ENCODE measurements around the gene ZNF446.

Gene ZNF446

GRCh38 chr19:58453743-58454142 is 22.4 kb upstream of the ZNF446 start:
- no peak for TF ChIP-seq POLR2AphosphoS5 (IDR thresholded peaks at IDR 0.05; ENCODE audit: low read depth, low read length)
- no peak for TF ChIP-seq TAF1 (IDR thresholded peaks at IDR 0.05; ENCODE audit: borderline replicate concordance, insufficient read depth, low read length)
- no peak for TF ChIP-seq FOXP2 (optimal IDR thresholded peaks at IDR 0.05; ENCODE audit: borderline replicate concordance, extremely low read depth, extremely low read length, insufficient read depth)
- TF ChIP-seq REST (IDR thresholded peaks at IDR 0.05; ENCODE audit: insufficient read depth in 1 of 2, low read depth in 2 of 2, low read length in 2 of 2) = no peak
- TF ChIP-seq SIN3A (IDR thresholded peaks at IDR 0.05; ENCODE audit: borderline replicate concordance, insufficient read depth, low read length) = no peak

GRCh38 chr19:58455306-58455705 is 20.8 kb upstream of the ZNF446 start:
- TF ChIP-seq TAF1 (IDR thresholded peaks at IDR 0.05; ENCODE audit: borderline replicate concordance, insufficient read depth, low read length) = no peak
- no peak for TF ChIP-seq REST (IDR thresholded peaks at IDR 0.05; ENCODE audit: insufficient read depth in 1 of 2, low read depth in 2 of 2, low read length in 2 of 2)
- TF ChIP-seq POLR2AphosphoS5 (IDR thresholded peaks at IDR 0.05; ENCODE audit: low read depth, low read length) = no peak
- TF ChIP-seq FOXP2 (optimal IDR thresholded peaks at IDR 0.05; ENCODE audit: borderline replicate concordance, extremely low read depth, extremely low read length, insufficient read depth) = no peak
- TF ChIP-seq SIN3A (IDR thresholded peaks at IDR 0.05; ENCODE audit: borderline replicate concordance, insufficient read depth, low read length) = no peak

GRCh38 chr19:58456111-58456510 is 20.0 kb upstream of the ZNF446 start:
- TF ChIP-seq POLR2AphosphoS5 (IDR thresholded peaks at IDR 0.05; ENCODE audit: low read depth, low read length) = no peak
- no peak for TF ChIP-seq TAF1 (IDR thresholded peaks at IDR 0.05; ENCODE audit: borderline replicate concordance, insufficient read depth, low read length)
- TF ChIP-seq SIN3A (IDR thresholded peaks at IDR 0.05; ENCODE audit: borderline replicate concordance, insufficient read depth, low read length) = no peak
- no peak for TF ChIP-seq REST (IDR thresholded peaks at IDR 0.05; ENCODE audit: insufficient read depth in 1 of 2, low read depth in 2 of 2, low read length in 2 of 2)
- no peak for TF ChIP-seq FOXP2 (optimal IDR thresholded peaks at IDR 0.05; ENCODE audit: borderline replicate concordance, extremely low read depth, extremely low read length, insufficient read depth)

- TF ChIP-seq FOXP2 (optimal IDR thresholded peaks at IDR 0.05; ENCODE audit: borderline replicate concordance, extremely low read depth, extremely low read length, insufficient read depth) = no peak
- no peak for TF ChIP-seq SIN3A (IDR thresholded peaks at IDR 0.05; ENCODE audit: borderline replicate concordance, insufficient read depth, low read length)
- TF ChIP-seq TAF1 (IDR thresholded peaks at IDR 0.05; ENCODE audit: borderline replicate concordance, insufficient read depth, low read length) = no peak
- no peak for TF ChIP-seq REST (IDR thresholded peaks at IDR 0.05; ENCODE audit: insufficient read depth in 1 of 2, low read depth in 2 of 2, low read length in 2 of 2)
- no peak for TF ChIP-seq POLR2AphosphoS5 (IDR thresholded peaks at IDR 0.05; ENCODE audit: low read depth, low read length)
These were observed 16.1 kb upstream of the ZNF446 start for GRCh38 chr19:58460039-58460438.

Measured in PFSK-1 (cell line).